Thyroid gland (tissue), 4 donors: ENCODE results near the gene ASZ1.

Source experiments
- CTCF ChIP-seq, 6 experiments: fragments of 200-600 bp in 3 of 6; fragments of 450-650 bp in 3 of 6; sonication (generic) in 3 of 6; IDR thresholded peaks; one replicate each; pipeline ENCODE4 v1.5.1; 2016 to 2019; ENCODE audit warnings: antibody characterized with exemption in 6 of 6, mild to moderate bottlenecking in 2 of 6, inconsistent platforms in 1 of 6, moderate library complexity in 1 of 6
- POLR2A ChIP-seq, 2 donors: fragments of 450-650 bp; IDR thresholded peaks; one replicate each; pipeline ENCODE4 v1.6.1; 2017; ENCODE audit warnings: antibody characterized with exemption in 2 of 2, mild to moderate bottlenecking in 2 of 2, moderate library complexity in 1 of 2

GRCh38 chr7:117448655-117449054 is 21.4 kb upstream of the ASZ1 start:
- TF ChIP-seq CTCF (IDR thresholded peaks at IDR 0.05) (no peak), POLR2A (IDR thresholded peaks at IDR 0.05) (no peak)
